HepG2 (cell line): ENCODE data around the gene HPCAL1. TPM values are rescaled to one million over a fixed set of nuclear protein-coding genes. Genes with fewer than 3 reads are reported as not detected.

Experiments
- CENPT ChIP-seq: sonication (generic); formaldehyde crosslinking; IDR thresholded peaks from 2 replicates; pipeline ENCODE4 v1.8.0; 2022; ENCODE audit warnings: low read depth, mild to moderate bottlenecking, moderate library complexity, missing genetic modification reagents
- ETV5 ChIP-seq: IDR thresholded peaks from 2 replicates; pipeline ENCODE4 v1.6.1; 2018; ENCODE audit warnings: missing biosample characterization, missing genetic modification reagents, inconsistent platforms, borderline replicate concordance
- IKZF4 ChIP-seq: sonication (generic); formaldehyde crosslinking; IDR thresholded peaks from 2 replicates; pipeline ENCODE4 v1.5.1; 2020; ENCODE audit warnings: borderline replicate concordance, mild to moderate bottlenecking, low read depth, missing genetic modification reagents; ENCODE audit errors: not compliant biosample characterization
- IRF9 ChIP-seq: sonication (generic); formaldehyde crosslinking; IDR thresholded peaks from 2 replicates; pipeline ENCODE4 v1.8.0; 2022; ENCODE audit warnings: missing genetic modification reagents, mild to moderate bottlenecking, borderline replicate concordance
- NKX3-1 ChIP-seq: sonication (generic); formaldehyde crosslinking; IDR thresholded peaks from 2 replicates; pipeline ENCODE4 v1.5.0; 2020; ENCODE audit warnings: missing genetic modification reagents
- PHF20 ChIP-seq: sonication (generic); formaldehyde crosslinking; IDR thresholded peaks from 2 replicates; pipeline ENCODE4 v1.5.0; 2020; ENCODE audit warnings: mild to moderate bottlenecking, missing genetic modification reagents
- RCOR2 ChIP-seq: IDR thresholded peaks from 2 replicates; pipeline ENCODE4 v1.6.1; 2016; ENCODE audit warnings: missing biosample characterization, missing genetic modification reagents
- SALL2 ChIP-seq: sonication (generic); formaldehyde crosslinking; IDR thresholded peaks from 2 replicates; pipeline ENCODE4 v1.8.1; 2023; ENCODE audit warnings: mild to moderate bottlenecking, missing genetic modification reagents, inconsistent platforms
- ZNF24 ChIP-seq: fragments of 450-650 bp; IDR thresholded peaks from 2 replicates; pipeline ENCODE4 v1.6.1; 2017; ENCODE audit warnings: antibody characterized with exemption, mild to moderate bottlenecking
- ZNF44 ChIP-seq: sonication (generic); formaldehyde crosslinking; IDR thresholded peaks from 2 replicates; pipeline ENCODE4 v1.5.1; 2020; ENCODE audit warnings: mild to moderate bottlenecking, missing genetic modification reagents
- ZNF547 ChIP-seq: sonication (generic); formaldehyde crosslinking; IDR thresholded peaks from 2 replicates; pipeline ENCODE4 v1.5.1; 2020; ENCODE audit warnings: mild to moderate bottlenecking, missing genetic modification reagents
- ZNF564 ChIP-seq: sonication (generic); formaldehyde crosslinking; IDR thresholded peaks from 2 replicates; pipeline ENCODE4 v1.8.1; 2023; ENCODE audit warnings: mild to moderate bottlenecking, missing genetic modification reagents
- ZNF761 ChIP-seq: sonication (generic); formaldehyde crosslinking; conservative IDR thresholded peaks from 2 replicates; pipeline ENCODE4 v1.4.0; 2020; ENCODE audit warnings: mild to moderate bottlenecking, missing genetic modification reagents
- ZNF788 ChIP-seq: sonication (generic); formaldehyde crosslinking; IDR thresholded peaks from 2 replicates; pipeline ENCODE4 v1.5.0; 2020; ENCODE audit warnings: mild to moderate bottlenecking, missing genetic modification reagents, borderline replicate concordance
- polyA plus RNA-seq, 8 experiments: library from polyadenylated mRNA; depleted of rRNA in 3 of 8; stranded (reverse) in 7 of 8; unstranded in 1 of 8; fragments of >200 nt; fragmentation: Illumina TruSeq in 4 of 8; extraction: Trizol in 4 of 8; gene quantifications; 2 replicates each; pipeline versions ENCODE4 v1.2.1 to v1.2.3, GENCODE V29; 2011 to 2016; ENCODE audit warnings: low read depth in 4 of 8, missing spikeins in 1 of 8, mixed read lengths in 1 of 8; ENCODE audit not compliant: insufficient read depth in 1 of 8
- total RNA-seq, 5 experiments: library from RNA; depleted of rRNA; stranded (reverse); fragments of >200 nt; fragmentation: Illumina TruSeq; extraction: Trizol; gene quantifications; 2 replicates each; pipeline ENCODE4 v1.2.3, GENCODE V29; 2016; ENCODE audit warnings: low read depth in 1 of 5
- TF ChIP-seq, protein P1 (sequence below), 2 experiments: fragments of 450-650 bp in 1 of 2; sonication (generic) in 1 of 2; formaldehyde crosslinking in 1 of 2; IDR thresholded peaks; 2 replicates each; pipeline versions ENCODE4 v1.6.1 to v1.8.0; 2016 to 2022; ENCODE audit warnings: antibody characterized with exemption in 1 of 2, mild to moderate bottlenecking in 1 of 2, missing genetic modification reagents in 1 of 2
- TF ChIP-seq, protein P2 (sequence below): IDR thresholded peaks from 2 replicates; pipeline ENCODE4 v1.6.1; 2016; ENCODE audit warnings: missing compliant biosample characterization, missing genetic modification reagents, borderline replicate concordance

HPCAL1 gene
- total and polyA plus RNA-seq, 2 of the 13 experiments (the other 11 are each of a cell fraction or from before 2014, with no cell fraction given) = 29.5 to 29.9 TPM

DNA sequence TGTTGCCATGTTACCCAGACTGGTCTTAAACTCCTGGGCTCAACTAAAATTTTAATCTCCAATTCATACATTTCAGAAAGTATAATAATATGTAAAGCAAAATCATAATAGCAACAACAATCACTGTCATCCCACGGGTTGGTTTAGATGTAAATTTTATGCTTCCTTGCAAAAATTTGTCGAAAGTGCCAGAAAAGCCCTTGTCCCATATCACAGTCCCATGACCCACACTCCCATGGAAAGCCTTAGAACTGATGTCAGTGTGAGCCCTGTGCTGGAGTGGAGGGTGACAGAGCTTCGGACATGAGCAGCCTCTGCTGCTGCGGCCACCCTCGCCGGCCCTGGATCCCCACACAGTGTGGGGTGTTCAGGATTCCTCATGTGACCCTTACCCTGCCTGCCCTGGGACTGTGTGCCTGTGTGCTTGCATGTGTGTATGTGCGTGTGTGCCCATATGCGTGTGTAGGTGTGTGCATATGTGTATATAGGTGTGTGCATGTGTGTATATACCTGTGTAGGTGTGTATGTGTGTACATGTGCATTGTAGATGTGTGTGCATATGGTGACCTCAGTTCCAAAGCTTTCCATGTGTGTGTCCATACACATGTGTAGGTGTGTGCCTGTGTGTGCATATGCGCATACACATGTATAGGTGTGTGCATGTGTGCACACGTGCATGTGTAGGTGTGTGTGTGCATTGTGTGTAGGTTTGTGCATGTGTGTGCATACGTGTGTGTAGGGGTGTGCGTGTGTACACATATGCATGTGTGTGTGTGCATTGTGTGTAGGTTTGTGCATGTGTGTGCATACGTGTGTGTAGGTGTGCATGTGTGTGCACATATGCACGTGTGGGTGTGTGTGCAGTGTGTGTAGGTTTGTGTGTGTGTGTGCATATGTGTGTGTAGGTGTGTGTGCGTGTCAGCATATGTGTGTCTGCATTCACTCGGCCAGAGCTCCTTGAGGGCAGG is 65.1 kb downstream of the HPCAL1 start (continued):
- TF ChIP-seq ZNF24 (no peak), SALL2 (CRISPR knock-in tag) (no peak), ZNF547 (no peak), ZNF788 (CRISPR knock-in tag) (no peak), ZNF564 (CRISPR knock-in tag) (no peak), ETV5 (CRISPR knock-in tag) (no peak), RCOR2 (CRISPR knock-in tag) (no peak), IKZF4 (no peak), IRF9 (no peak), ZNF761 (no peak), CENPT (CRISPR knock-in tag) (no peak), ZNF44 (CRISPR knock-in tag) (no peak), NKX3-1 (CRISPR knock-in tag) (no peak), PHF20 (CRISPR knock-in tag) (no peak)
- TF ChIP-seq, protein P1, sequence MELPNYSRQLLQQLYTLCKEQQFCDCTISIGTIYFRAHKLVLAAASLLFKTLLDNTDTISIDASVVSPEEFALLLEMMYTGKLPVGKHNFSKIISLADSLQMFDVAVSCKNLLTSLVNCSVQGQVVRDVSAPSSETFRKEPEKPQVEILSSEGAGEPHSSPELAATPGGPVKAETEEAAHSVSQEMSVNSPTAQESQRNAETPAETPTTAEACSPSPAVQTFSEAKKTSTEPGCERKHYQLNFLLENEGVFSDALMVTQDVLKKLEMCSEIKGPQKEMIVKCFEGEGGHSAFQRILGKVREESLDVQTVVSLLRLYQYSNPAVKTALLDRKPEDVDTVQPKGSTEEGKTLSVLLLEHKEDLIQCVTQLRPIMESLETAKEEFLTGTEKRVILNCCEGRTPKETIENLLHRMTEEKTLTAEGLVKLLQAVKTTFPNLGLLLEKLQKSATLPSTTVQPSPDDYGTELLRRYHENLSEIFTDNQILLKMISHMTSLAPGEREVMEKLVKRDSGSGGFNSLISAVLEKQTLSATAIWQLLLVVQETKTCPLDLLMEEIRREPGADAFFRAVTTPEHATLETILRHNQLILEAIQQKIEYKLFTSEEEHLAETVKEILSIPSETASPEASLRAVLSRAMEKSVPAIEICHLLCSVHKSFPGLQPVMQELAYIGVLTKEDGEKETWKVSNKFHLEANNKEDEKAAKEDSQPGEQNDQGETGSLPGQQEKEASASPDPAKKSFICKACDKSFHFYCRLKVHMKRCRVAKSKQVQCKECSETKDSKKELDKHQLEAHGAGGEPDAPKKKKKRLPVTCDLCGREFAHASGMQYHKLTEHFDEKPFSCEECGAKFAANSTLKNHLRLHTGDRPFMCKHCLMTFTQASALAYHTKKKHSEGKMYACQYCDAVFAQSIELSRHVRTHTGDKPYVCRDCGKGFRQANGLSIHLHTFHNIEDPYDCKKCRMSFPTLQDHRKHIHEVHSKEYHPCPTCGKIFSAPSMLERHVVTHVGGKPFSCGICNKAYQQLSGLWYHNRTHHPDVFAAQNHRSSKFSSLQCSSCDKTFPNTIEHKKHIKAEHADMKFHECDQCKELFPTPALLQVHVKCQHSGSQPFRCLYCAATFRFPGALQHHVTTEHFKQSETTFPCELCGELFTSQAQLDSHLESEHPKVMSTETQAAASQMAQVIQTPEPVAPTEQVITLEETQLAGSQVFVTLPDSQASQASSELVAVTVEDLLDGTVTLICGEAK (IDR thresholded peaks at IDR 0.05) = peak; percentile 32; the same call in 1 of the 2 replicates
- TF ChIP-seq, protein P1 (CRISPR knock-in tag; IDR thresholded peaks at IDR 0.05) = no peak
- TF ChIP-seq, protein P2, sequence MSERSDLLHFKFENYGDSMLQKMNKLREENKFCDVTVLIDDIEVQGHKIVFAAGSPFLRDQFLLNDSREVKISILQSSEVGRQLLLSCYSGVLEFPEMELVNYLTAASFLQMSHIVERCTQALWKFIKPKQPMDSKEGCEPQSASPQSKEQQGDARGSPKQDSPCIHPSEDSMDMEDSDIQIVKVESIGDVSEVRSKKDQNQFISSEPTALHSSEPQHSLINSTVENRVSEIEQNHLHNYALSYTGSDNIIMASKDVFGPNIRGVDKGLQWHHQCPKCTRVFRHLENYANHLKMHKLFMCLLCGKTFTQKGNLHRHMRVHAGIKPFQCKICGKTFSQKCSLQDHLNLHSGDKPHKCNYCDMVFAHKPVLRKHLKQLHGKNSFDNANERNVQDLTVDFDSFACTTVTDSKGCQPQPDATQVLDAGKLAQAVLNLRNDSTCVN (CRISPR knock-in tag) = no peak
